Fibroblast of mammary gland (primary cell): ENCODE data around the gene GAREM2.
A peak's percentile ranks its signal among the peaks of the same experiment; 100 is the strongest.

Source experiments
- DNase-seq: peaks from one replicate; pipeline ENCODE4 v3.0.0-alpha.2; 2010; ENCODE audit warnings: low read depth
- H3K4me3 ChIP-seq: 2 replicates; pipeline ENCODE4 v1.5.1; 2011; ENCODE audit warnings: low read depth, mild to moderate bottlenecking, low read length, moderate library complexity; ENCODE audit not compliant: control insufficient read depth
- CTCF ChIP-seq: conservative IDR thresholded peaks from 2 replicates; pipeline ENCODE4 v1.5.1; 2011; ENCODE audit warnings: low read depth, low read length, inconsistent platforms; ENCODE audit not compliant: control insufficient read depth, insufficient read depth

Gene GAREM2

GRCh38 chr2:26182441-26182840, 9.6 kb downstream of the GAREM2 start:
- DNase-seq, result no peak
- no peak overlapping the region for H3K4me3 ChIP-seq
- no peak for TF ChIP-seq CTCF

- no peak for TF ChIP-seq CTCF
- DNase-seq, result no peak
- H3K4me3 ChIP-seq, result no peak overlapping the region
Observed at GRCh38 chr2:26182887-26183630, 10.2 kb downstream of the GAREM2 start.

- no peak for DNase-seq
- no peak for TF ChIP-seq CTCF
- H3K4me3 ChIP-seq, result peak overlapping the region; percentile 40
Observed at GRCh38 chr2:26184121-26184520, 11.2 kb downstream of the GAREM2 start.

GRCh38 chr2:26184555-26185303, 11.8 kb downstream of the GAREM2 start:
- TF ChIP-seq CTCF, result peak; percentile 36
- H3K4me3 ChIP-seq, result peak overlapping the region; percentile 46
- DNase-seq, result peak; percentile 77

- no peak for DNase-seq
- TF ChIP-seq CTCF, result no peak
- peak overlapping the region; percentile 46 for H3K4me3 ChIP-seq
Observed at GRCh38 chr2:26185304-26185928, 12.5 kb downstream of the GAREM2 start.

- no peak overlapping the region for H3K4me3 ChIP-seq
- no peak for DNase-seq
- no peak for TF ChIP-seq CTCF
Observed at GRCh38 chr2:26185954-26186770, 13.3 kb downstream of the GAREM2 start.
